ENCODE results near the gene QTRT2. TPM values are rescaled to one million over a fixed set of nuclear protein-coding genes. Genes with fewer than 3 reads are reported as not detected.

The QTRT2 gene
- total and polyA plus RNA-seq, 2 experiments from 2014 or later, result 8.3 to 11.7 TPM

DNA sequence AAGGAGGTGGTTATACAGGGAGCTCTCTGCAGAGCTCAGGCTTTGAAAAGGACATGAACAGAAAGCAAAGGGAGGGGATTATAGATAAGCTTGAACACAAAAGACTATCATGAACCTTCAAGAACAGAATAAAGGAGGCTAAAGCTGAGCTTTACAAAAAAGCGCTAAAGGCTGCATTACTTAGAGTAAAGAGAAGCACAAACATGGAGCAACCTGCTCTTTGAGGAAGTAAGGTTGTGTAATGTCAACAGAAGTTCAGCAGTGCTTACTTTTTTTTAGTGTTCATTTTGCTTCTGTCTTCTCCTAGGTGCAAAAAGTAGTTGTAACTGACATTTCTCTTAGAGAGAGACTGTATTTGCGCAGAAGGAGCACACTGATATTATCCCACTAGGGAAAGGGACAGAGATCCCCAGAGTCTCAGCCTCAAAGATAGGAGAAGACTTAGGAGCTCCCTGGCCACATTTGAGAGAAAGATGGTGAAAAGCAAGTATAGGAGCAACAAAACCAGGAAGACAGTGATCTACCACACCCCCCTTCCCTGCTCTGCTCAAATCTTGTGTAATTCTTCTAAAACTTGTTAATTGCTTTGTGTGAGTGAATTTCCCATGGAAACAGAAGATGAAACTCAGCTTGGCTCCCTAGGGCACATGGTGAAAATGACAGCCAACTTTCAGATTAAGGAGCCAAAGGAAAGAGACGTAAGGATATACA, 54.7 kb downstream of the QTRT2 start:
- peaks cover 9% of the 10 kb centered on the region; the same call in 1 of the 2 replicates for H3K27me3 ChIP-seq (replicated peaks; ENCODE audit: insufficient read depth)
- in situ Hi-C loops (cut with MboI), result no loop called here
- no peaks in the 10 kb centered on the region for H3K9me3 ChIP-seq (ENCODE audit: low read depth)
- H3K27ac ChIP-seq, result no peak overlapping the region
- no peak overlapping the region for H3K9ac ChIP-seq
- no peak for TF ChIP-seq EZH2phosphoT487 (IDR thresholded peaks at IDR 0.05; ENCODE audit: insufficient read depth, low read depth)
- no peak for TF ChIP-seq EZH2 (IDR thresholded peaks at IDR 0.05; ENCODE audit: insufficient read depth, poor library complexity, severe bottlenecking)
- no peak for DNase-seq
- H2AFZ ChIP-seq, result no peak overlapping the region
- no peaks in the 10 kb centered on the region for H3K79me2 ChIP-seq (ENCODE audit: insufficient read depth)
- H3K4me2 ChIP-seq (ENCODE audit: unreplicated experiment), result no peak overlapping the region
- no peaks in the 10 kb centered on the region for H3K4me1 ChIP-seq (ENCODE audit: insufficient read depth)
- WGBS, 2 experiments (ENCODE audit: low coverage in 1 of 2, low lambda C conversion rate in 2 of 2, missing lambda C conversion rate in 2 of 2), result 80 to 89% methylated on average over 3 of the region's 3 CpGs
- no peaks in the 10 kb centered on the region for H3K36me3 ChIP-seq (ENCODE audit: low read depth)
- H4K20me1 ChIP-seq (ENCODE audit: insufficient read depth), result no peaks in the 10 kb centered on the region
- H3K4me3 ChIP-seq, result no peak overlapping the region
- no peaks in the 10 kb centered on the region for H3K9me2 ChIP-seq (ENCODE audit: insufficient read depth)
- H3F3A ChIP-seq (ENCODE audit: insufficient read depth), result peaks cover 9% of the 10 kb centered on the region; the same call in 1 of the 2 replicates

DNA sequence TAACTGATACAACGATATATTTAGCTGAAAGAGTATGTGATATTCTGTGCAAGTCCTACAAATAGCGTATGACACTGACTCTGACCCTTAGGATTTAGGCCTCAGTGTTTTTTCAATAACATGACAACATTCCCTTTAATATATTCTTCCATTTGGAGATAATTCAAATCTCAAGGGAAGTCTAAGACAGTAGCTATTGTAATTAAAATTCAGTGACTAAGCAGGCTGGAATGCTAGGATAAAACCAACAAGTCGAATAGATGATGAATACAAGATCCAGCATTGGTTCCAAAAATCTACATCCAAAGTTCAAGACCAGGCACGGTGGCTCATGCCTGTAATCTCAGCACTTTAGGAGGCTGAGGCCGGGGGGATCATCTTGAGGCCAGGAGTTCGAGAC, 56.2 kb downstream of the QTRT2 start:
- Histone ChIP-seq H3F3A (ENCODE audit: insufficient read depth) (peaks cover 9% of the 10 kb centered on the region; the same call in 1 of the 2 replicates), H3K9ac (no peak overlapping the region), H3K4me1 (ENCODE audit: insufficient read depth) (no peaks in the 10 kb centered on the region), H3K9me2 (ENCODE audit: insufficient read depth) (no peaks in the 10 kb centered on the region), H3K4me3 (no peak overlapping the region), H2AFZ (no peak overlapping the region), H4K20me1 (ENCODE audit: insufficient read depth) (no peaks in the 10 kb centered on the region), H3K4me2 (ENCODE audit: unreplicated experiment) (no peak overlapping the region), H3K27me3 (replicated peaks; ENCODE audit: insufficient read depth) (peaks cover 9% of the 10 kb centered on the region; the same call in 1 of the 2 replicates), H3K79me2 (ENCODE audit: insufficient read depth) (no peaks in the 10 kb centered on the region), H3K36me3 (ENCODE audit: low read depth) (no peaks in the 10 kb centered on the region), H3K9me3 (ENCODE audit: low read depth) (no peaks in the 10 kb centered on the region), H3K27ac (no peak overlapping the region)
- WGBS, 2 experiments (ENCODE audit: low coverage in 1 of 2, low lambda C conversion rate in 2 of 2, missing lambda C conversion rate in 2 of 2), result 61 to 68% methylated on average over 6 of the region's 6 CpGs
- in situ Hi-C loops (cut with MboI), result no loop called here
- TF ChIP-seq EZH2phosphoT487 (IDR thresholded peaks at IDR 0.05; ENCODE audit: insufficient read depth, low read depth) (no peak), EZH2 (IDR thresholded peaks at IDR 0.05; ENCODE audit: insufficient read depth, poor library complexity, severe bottlenecking) (no peak)
- peak; percentile 35 for DNase-seq

DNA sequence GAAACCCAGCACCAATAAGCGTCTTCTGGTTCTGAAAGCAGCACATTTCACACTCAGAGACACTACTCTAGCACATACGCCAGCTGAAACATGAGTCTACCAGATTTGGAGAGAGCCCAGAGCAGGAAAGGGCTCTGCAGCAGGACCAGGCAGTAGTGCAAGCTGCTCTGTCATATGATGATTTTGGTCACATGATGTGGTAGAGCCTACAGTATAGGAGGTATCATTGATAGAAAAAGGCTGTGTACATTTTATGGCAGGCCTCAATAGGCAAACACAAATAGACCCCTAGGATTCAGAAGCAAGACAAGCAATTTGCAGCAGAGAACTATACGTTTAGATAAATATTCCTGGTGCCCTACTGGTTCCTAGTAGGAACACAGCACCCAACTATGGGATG, 58.2 kb downstream of the QTRT2 start:
- Histone ChIP-seq H3K4me3 (no peak overlapping the region), H3K27me3 (replicated peaks; ENCODE audit: insufficient read depth) (peaks cover 9% of the 10 kb centered on the region; the same call in 1 of the 2 replicates), H3K9ac (no peak overlapping the region), H3K4me2 (ENCODE audit: unreplicated experiment) (no peak overlapping the region), H2AFZ (no peak overlapping the region), H3K79me2 (ENCODE audit: insufficient read depth) (no peaks in the 10 kb centered on the region), H3K36me3 (ENCODE audit: low read depth) (no peaks in the 10 kb centered on the region), H3K27ac (no peak overlapping the region), H3K4me1 (ENCODE audit: insufficient read depth) (no peaks in the 10 kb centered on the region), H3F3A (ENCODE audit: insufficient read depth) (peaks cover 9% of the 10 kb centered on the region; the same call in 1 of the 2 replicates), H3K9me2 (ENCODE audit: insufficient read depth) (no peaks in the 10 kb centered on the region), H4K20me1 (ENCODE audit: insufficient read depth) (no peaks in the 10 kb centered on the region), H3K9me3 (ENCODE audit: low read depth) (no peaks in the 10 kb centered on the region)
- DNase-seq, result no peak
- no peak for TF ChIP-seq EZH2 (IDR thresholded peaks at IDR 0.05; ENCODE audit: insufficient read depth, poor library complexity, severe bottlenecking)
- TF ChIP-seq EZH2phosphoT487 (IDR thresholded peaks at IDR 0.05; ENCODE audit: insufficient read depth, low read depth), result no peak
- WGBS, 2 experiments (ENCODE audit: low coverage in 1 of 2, low lambda C conversion rate in 2 of 2, missing lambda C conversion rate in 2 of 2), result 64 to 74% methylated on average over 3 of the region's 3 CpGs
- in situ Hi-C loops (cut with MboI), result no loop called here

DNA sequence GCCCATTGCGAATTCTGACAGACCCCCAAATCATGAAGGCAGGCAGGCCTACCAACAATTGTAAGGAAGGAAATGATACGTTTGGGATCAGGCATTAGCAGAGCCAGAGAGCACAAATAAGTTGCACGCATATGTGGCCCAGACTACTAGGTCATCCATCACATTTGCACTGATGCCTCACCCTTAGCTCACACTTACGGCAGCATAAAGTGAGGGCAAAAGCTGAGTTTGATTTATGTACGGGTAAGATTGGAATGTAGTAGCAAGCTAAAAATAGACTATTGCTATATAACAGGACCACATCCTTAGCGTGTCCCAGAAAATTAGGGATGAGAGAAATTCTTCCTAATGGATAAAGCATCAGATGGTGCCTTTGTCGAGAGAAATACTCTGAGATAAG, 58.6 kb downstream of the QTRT2 start:
- TF ChIP-seq EZH2 (IDR thresholded peaks at IDR 0.05; ENCODE audit: insufficient read depth, poor library complexity, severe bottlenecking), result no peak
- no peak for TF ChIP-seq EZH2phosphoT487 (IDR thresholded peaks at IDR 0.05; ENCODE audit: insufficient read depth, low read depth)

More for the DNA sequence above, 58.6 kb downstream of the QTRT2 start:
- in situ Hi-C loops (cut with MboI), result no loop called here
- Histone ChIP-seq H3K9ac (no peak overlapping the region), H3K36me3 (ENCODE audit: low read depth) (no peaks in the 10 kb centered on the region), H3K79me2 (ENCODE audit: insufficient read depth) (no peaks in the 10 kb centered on the region), H3K9me3 (ENCODE audit: low read depth) (no peaks in the 10 kb centered on the region), H3K9me2 (ENCODE audit: insufficient read depth) (no peaks in the 10 kb centered on the region), H4K20me1 (ENCODE audit: insufficient read depth) (no peaks in the 10 kb centered on the region), H3K4me1 (ENCODE audit: insufficient read depth) (no peaks in the 10 kb centered on the region), H3K27ac (no peak overlapping the region), H2AFZ (no peak overlapping the region), H3K4me2 (ENCODE audit: unreplicated experiment) (no peak overlapping the region), H3F3A (ENCODE audit: insufficient read depth) (peaks cover 9% of the 10 kb centered on the region; the same call in 1 of the 2 replicates), H3K27me3 (replicated peaks; ENCODE audit: insufficient read depth) (peaks cover 6% of the 10 kb centered on the region; the same call in 1 of the 2 replicates), H3K4me3 (no peak overlapping the region)
- WGBS, 2 experiments (ENCODE audit: low coverage in 1 of 2, low lambda C conversion rate in 2 of 2, missing lambda C conversion rate in 2 of 2), result 57 to 59% methylated on average over 7 of the region's 7 CpGs
- no peak for DNase-seq

Measured in GM23248 (cell line).